Dedifferentiated amniotic fluid mesenchymal stem cell (primary cell): ENCODE results near the gene LINC01488.

Experiments
- DNase-seq: peaks from one replicate; pipeline ENCODE4 v3.0.0-alpha.2; 2016; ENCODE audit errors: extremely low spot score

Gene LINC01488

GRCh38 chr11:69529001-69529400 is 47.5 kb downstream of the LINC01488 start:
- no peak for DNase-seq

DNA sequence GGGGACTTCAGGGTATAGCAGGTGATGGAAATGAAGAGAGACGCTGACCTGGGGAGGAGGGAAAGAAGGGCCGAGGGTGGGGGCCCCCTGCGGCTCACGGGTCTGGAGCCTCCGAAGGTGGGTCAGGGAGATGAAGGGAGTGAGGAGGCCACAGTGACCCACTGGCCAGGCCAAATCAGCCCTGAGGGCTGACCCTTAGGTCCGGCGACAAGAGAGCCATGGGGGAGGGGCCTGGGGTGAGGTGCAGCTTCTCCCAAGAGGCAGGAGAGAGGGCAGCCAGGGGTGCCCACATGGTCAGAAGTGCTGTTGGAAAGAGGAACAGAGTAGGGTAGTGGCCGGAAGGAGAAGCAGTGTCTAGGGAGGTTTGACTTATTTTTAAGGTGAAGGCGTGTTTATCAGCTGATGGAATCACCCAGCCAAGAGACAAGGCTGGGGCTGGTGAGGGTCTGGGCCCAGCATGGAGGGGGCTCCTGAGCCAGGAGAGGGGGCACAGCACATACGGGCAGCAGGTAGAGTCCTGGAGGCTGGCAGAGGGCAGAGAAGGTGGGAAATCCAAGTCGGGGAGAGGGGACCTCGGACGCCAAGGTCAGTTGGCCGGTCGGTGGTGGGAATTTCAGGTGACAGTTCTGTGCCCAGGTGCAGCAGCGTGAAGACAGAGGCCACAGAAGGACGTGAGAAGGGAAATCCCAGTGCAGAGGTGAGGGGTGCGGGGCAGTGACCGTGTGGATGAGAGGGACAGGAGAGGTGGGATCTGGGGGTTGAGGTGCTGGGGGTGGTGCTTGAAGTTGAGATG is 49.0 kb downstream of the LINC01488 start:
- DNase-seq: no peak

GRCh38 chr11:69531071-69531716 is 49.7 kb downstream of the LINC01488 start:
- no peak for DNase-seq

GRCh38 chr11:69531717-69532088 is 50.2 kb downstream of the LINC01488 start:
- no peak for DNase-seq

DNA sequence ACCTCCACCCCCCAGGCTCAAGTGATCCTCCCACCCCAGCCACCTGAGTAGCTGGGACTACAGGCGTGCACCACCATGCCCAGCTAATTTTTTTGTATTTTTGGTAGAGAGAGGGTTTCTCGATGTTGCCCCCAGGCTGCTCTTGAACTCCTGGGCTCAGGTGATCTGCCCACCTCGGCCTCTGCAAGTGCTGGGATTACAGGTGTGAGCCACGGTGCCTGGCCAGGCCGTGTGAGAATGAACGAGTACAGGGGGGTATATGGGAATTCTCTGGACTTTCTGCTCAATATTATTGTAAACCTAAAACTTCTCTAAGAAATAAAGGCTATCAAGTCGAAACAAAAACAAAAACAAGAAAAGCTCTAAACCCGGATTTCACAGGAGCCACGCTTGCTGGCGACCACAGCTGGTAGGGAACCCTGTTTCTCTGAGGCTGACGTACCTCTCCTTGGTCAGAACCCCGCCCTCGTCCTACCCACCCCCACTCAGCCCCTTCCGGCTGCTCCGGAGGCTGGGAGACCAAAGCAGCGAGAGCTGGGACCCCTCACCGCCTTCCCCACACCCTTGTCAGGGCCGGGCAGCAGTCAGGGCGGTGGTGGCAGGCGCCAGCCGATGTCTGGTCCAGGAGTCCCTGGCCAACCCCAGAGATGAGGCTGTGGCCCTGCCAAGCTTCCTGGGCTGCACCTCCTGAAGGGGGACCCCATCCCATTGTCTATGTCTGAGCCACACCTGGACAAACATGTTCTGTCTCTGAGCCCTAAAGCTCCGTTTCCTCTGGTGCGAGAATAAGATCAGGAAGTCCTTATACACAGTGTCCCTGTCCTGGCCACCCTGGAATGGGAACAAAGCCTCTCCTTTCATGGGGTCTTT is 52.1 kb downstream of the LINC01488 start:
- no peak for DNase-seq

- no peak for DNase-seq
Observed at GRCh38 chr11:69534166-69534530, 52.7 kb downstream of the LINC01488 start.

- no peak for DNase-seq
Observed at GRCh38 chr11:69535908-69536307, 54.4 kb downstream of the LINC01488 start.

DNA sequence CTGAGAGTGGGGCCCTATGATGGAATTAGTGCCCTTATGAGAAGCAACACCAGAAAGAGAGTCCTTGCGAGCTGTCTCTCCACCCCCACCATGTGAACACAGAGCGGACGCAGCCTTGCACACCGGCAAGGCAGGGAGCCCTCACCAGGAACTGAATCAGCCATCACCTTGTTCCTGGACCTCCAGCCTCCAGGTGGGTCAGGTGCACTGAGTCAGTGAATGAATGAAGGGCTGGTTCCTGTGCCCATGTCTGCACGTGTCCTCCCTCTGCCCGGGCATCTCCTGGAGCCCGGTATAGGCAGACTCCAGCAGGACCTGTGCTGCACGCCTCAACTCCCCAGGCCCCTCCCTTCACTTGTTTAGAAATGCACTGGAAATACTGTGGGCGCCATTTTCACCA is 54.9 kb downstream of the LINC01488 start:
- no peak for DNase-seq

DNA sequence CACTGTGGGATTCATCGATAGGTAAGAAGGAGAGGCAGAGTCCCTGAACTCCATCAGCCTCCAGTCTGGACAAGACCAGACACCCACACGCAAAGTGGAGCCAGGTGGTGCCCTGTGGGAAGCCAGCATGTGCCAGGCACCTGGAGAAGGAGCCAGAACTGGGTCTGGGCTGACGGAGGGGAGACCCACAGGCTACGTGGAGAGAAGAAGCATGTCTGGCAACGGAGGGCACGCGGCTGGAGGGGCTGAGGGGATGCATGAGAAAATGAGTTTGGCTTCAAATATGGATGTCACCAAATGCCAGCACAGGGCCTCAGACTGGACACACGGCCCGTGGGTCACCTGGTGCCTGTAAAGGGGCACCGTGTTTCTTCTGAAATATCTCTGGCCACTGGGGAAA is 55.7 kb downstream of the LINC01488 start:
- DNase-seq: no peak

GRCh38 chr11:69537855-69538640 is 56.6 kb downstream of the LINC01488 start:
- DNase-seq: no peak

DNA sequence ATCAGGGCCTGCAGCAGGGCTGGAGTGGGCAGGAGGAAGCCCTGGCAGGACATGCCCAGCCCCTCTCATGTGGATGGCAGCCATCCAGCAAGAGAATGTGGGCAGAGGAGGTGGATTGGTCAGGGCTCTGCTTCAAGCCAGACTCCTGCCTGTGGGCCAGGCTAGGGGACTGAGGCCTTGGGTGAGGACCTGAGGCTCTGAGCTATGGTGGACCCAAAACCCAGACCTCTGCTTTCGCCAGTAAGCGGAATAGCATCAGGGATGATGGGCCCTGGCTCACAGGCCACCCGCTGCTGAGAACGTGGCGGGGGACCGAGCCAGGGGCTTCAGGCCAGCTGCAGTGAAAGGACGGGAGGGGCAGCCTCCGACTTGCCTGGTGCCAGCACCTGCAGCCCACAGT is 57.4 kb downstream of the LINC01488 start:
- no peak for DNase-seq

DNA sequence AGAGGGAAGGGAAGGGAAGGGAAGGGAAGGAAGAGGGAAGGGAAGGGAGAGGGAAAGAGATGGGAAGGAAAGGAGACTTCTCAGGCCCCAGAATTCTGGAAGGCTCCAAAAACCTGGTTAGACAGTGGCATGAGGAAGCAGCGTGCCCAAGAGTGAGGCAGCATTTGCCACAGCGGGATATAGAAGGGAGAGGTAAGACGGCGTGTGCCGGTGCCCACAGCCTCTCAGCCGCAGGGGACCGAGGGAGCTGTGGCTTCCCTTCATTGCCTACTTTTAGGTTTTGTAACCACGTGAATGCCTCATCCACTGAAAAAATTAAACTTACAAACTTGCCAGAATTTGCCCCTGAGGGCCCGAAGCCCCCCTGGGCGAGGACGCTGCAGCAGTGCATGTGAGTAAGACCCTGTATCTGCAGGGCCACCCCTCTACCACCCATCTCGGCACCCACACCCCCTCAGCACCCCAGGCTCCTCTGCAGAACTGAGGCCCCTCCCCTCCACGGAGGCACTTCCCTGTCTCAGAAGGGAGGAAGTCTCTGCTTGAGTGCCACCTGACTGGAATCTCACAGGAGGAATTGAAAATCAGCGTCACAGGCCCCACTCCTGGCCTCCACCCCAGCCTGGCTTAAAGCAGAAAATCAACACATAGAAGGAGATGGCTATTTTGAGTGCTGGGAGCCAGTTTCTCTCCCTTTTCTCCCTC is 58.1 kb downstream of the LINC01488 start:
- DNase-seq: no peak

DNA sequence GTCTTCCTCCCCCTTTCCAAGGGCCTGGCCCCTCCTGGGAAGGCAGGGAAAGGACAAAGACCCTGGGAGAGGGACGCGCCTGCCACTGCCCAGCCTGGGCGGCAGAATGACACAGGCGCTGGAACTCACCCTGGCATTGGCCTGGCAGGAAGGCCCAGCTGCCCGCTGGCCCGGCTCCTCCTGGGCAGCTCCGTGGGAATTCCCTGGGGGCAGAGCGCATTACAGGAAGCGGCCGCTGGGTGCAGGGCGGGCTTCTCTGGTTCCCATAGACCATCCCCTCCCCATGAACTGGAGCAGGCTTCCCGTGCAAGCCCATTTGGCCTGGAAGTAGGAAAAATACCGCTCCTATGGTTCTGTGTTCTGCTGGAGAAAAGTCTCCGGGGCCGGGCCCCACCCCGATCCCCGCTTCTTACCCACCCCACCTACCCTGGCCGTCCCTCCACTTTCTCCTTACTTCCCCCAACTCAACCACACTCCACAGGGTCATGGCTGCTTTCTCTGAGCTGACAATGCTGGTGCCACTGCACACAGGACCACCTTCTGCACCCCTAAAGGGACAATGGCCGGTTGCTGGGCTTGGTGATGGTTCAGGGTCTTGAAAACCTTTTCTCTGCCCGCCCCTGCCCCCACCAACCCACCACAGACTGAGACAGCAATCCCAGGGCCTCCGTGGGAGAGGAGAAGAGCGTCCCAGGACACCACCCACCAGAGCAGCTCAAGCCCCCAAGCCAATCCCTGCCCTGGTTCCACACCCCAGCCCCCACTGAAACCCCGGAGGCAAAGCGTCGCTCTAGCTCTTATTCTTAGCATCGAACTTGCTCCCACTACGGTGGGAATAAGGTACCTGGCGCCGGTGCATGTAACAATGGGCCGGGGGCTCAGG is 58.9 kb downstream of the LINC01488 start:
- no peak for DNase-seq

GRCh38 chr11:69541001-69541285 is 59.5 kb downstream of the LINC01488 start:
- DNase-seq: no peak

DNA sequence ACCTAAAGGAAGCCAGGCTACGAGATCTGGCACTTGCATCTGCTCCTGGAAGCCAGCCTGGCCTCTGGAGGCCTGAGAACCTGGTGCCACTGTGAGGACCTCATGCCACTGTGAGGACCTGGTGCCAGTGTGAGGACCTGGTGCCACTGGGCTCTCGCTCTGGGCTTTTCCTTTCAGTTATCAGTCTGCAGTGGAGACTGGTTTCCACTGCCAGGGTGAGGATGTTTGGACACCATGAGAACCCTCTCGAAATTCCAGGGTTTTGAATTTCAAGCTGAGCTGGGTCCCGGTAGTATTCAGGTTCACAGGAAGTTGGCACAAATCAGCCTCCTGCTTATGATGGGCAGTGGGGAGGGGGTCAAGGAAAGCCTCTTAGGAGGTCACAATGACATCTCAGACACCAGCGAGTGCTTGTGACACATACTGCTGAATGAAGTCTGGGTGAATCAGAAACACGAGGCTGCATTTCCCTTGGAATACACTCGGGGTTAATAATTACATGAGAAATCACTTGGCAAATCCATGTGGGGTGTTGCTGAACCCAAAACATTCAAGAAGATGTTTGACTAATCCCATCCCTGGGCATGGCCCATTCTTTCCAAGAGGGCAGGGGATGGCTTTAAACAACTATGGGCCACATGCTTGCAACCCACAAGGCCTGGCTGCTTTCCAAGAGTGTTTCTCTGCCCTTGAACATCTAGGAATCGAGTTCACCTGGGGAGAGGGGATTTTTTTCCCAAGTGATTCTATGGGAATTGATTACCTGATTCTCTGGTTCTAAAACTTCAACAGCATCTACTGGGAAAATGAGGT is 60.2 kb downstream of the LINC01488 start:
- no peak for DNase-seq

DNA sequence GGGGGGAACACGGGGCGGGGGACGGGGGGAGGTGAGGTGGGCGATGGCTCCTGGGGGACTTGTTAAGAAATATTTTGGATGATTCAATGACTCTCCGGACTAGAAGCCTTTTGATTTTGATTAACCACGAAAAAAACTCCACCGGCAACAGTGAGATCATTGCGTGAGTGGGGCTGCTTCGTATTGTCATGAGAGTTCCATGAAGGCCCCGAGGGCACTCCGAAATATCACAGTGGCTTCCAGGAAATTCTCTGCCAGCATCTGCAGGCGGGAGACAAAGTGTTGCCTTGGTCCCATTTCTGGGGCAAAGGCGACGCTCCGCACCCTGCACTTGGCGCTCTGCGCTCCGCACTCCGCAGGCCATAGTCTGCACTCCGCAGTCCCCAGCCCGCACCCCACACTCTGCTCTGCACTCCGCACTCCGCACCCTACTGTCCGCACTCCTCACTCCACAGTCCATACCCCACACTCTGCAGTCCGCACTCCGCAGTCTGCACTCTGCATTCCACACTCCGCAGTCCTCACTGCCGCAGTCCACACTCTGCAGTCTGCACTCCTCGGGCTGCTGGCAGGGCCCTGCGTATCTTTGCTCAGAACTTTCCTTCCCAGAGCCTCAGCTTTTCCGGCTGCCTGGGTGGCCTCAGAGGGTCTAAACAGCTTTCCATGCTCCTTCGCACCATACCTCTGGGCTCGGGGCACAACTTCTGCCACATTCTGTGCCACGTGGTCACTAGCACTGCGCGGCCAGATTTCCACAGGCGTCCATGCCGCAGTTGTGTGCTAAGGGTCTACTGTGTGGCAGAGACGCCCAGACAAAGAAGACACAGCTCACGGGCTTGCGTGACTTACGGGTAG is 61.1 kb downstream of the LINC01488 start:
- DNase-seq: no peak
